GM12801 (cell line): ENCODE data around the gene TNPO3.

Experiments
- TF ChIP-seq, protein P1 (sequence below): IDR thresholded peaks from one replicate; pipeline ENCODE4 v1.5.1; 2011; ENCODE audit warnings: control low read depth; ENCODE audit not compliant: insufficient read length; ENCODE audit errors: extremely low read depth

TNPO3 gene

DNA sequence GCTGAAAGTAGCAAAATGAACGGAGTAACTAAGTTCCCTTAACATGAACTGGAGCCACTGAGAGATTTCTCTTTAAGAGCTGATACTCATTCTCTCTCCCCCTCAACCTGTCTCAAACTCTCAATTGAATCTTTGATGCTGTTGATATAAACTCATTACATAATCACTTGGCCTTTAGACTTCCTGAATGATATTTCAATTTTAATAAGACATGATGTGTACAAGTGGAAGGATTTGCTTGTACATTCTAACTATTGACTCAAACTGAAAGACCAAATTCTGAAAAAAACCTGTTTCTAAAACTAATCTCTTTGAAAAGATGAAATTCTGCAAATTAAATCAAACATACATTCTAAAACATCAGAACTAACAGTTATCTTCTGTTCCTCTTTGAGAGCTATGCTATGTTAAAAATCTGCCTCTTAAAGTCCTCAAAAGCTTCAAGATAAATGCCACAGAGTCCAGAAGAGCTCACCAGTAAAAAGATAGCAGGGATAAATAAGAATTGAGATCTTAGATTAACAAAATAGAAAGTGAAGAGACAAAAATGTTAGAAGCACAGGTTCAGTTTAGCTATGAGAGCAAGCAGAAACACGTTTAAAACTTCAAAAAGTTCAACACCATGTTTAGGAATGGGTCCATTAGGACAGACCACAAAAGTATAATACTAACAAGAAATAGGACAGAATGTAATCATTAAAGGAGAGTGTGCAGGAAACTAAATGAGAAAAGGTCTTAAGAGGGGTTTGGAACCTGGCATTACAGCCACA, 46.1 kb downstream of the TNPO3 start:
- TF ChIP-seq, protein P1, sequence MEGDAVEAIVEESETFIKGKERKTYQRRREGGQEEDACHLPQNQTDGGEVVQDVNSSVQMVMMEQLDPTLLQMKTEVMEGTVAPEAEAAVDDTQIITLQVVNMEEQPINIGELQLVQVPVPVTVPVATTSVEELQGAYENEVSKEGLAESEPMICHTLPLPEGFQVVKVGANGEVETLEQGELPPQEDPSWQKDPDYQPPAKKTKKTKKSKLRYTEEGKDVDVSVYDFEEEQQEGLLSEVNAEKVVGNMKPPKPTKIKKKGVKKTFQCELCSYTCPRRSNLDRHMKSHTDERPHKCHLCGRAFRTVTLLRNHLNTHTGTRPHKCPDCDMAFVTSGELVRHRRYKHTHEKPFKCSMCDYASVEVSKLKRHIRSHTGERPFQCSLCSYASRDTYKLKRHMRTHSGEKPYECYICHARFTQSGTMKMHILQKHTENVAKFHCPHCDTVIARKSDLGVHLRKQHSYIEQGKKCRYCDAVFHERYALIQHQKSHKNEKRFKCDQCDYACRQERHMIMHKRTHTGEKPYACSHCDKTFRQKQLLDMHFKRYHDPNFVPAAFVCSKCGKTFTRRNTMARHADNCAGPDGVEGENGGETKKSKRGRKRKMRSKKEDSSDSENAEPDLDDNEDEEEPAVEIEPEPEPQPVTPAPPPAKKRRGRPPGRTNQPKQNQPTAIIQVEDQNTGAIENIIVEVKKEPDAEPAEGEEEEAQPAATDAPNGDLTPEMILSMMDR: no peak

GRCh38 chr7:129007572-129007971, 47.3 kb downstream of the TNPO3 start:
- TF ChIP-seq, protein P1: no peak

DNA sequence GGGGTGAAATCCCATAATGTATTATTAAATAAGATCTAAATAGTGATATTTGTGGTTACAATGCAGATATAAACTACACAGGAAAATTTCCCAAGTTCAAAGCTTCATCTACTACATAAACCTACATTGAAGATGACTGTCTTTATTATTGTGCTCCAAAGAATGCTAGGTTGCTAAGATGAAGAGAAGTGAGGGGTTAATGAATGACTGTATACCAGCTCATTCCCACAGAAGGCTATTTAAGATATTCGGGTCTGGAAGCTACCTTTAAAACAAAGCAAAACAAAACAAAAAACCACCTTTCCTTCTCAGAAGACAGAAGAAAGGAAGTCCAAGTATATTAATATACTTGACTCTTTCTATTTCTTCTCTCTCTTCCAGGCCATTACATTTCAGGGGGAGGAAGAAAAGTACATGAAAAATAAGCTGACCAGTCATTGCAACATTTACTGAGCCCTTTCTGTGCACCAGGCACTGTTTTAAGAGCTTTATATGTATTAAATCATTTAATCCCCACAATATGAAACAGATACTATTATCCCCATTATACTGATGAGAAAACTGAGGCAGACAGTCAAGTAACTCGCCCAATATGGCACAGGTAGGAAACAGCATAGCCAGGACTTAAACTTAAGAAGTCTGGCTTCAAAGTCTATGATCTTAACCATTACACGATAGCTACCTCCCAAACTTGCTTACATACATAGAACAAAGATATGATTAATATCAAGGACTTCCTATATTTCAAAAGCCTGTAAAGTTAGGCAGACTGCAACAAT, 48.1 kb downstream of the TNPO3 start:
- TF ChIP-seq, protein P1: no peak

GRCh38 chr7:129005186-129005585, 49.7 kb downstream of the TNPO3 start:
- TF ChIP-seq, protein P1: no peak

GRCh38 chr7:128997181-128997580, 57.7 kb downstream of the TNPO3 start:
- TF ChIP-seq, protein P1: no peak

GRCh38 chr7:128993419-128993818, 61.5 kb downstream of the TNPO3 start:
- TF ChIP-seq, protein P1: no peak

GRCh38 chr7:128989961-128990360, 65.0 kb downstream of the TNPO3 start:
- TF ChIP-seq, protein P1: no peak
